ENCODE results near the gene COL4A6.

- TF ChIP-seq POLR2AphosphoS5 (IDR thresholded peaks at IDR 0.05) (no peak), POLR2A (IDR thresholded peaks at IDR 0.05) (no peak)
These were observed 18.8 kb upstream of the COL4A6 start for GRCh38 chrX:108456971-108457477.
